Measurements from ENCODE around the gene RASGRP4.

RASGRP4 gene

GRCh38 chr19:38389101-38389925, 36.7 kb downstream of the RASGRP4 start:
- no peak for DNase-seq (ENCODE audit: low read depth in 2 of 2)

- DNase-seq (ENCODE audit: low read depth in 2 of 2), result no peak
These were observed 37.5 kb downstream of the RASGRP4 start, which contains the start of gene SPRED3 for GRCh38 chr19:38388349-38389100. SPRED3 (plus strand) TSS chr19:38388697; CDS start chr19:38390303, 1,606 bp downstream.

- peak; percentile 55 to 68 for DNase-seq (ENCODE audit: low read depth in 2 of 2)
These were observed 38.3 kb downstream of the RASGRP4 start, which contains the start of gene GGN for GRCh38 chr19:38387550-38388348. GGN (minus strand) TSS chr19:38388034; CDS start chr19:38387261, 773 bp downstream.

- DNase-seq (ENCODE audit: low read depth in 2 of 2), result no peak
These were observed 39.0 kb downstream of the RASGRP4 start for GRCh38 chr19:38386971-38387549.

GRCh38 chr19:38386300-38386970, 39.6 kb downstream of the RASGRP4 start:
- DNase-seq (ENCODE audit: low read depth in 2 of 2), result no peak

- no peak for DNase-seq (ENCODE audit: low read depth in 2 of 2)
These were observed 40.2 kb downstream of the RASGRP4 start for GRCh38 chr19:38385804-38386257.

GRCh38 chr19:38385057-38385803, 40.8 kb downstream of the RASGRP4 start:
- no peak for DNase-seq (ENCODE audit: low read depth in 2 of 2)

GRCh38 chr19:38384209-38385027, 41.6 kb downstream of the RASGRP4 start:
- no peak for DNase-seq (ENCODE audit: low read depth in 2 of 2)

- DNase-seq (ENCODE audit: low read depth in 2 of 2), result no peak
These were observed 42.3 kb downstream of the RASGRP4 start for GRCh38 chr19:38383743-38384142.

GRCh38 chr19:38383184-38383583, 42.8 kb downstream of the RASGRP4 start:
- no peak for DNase-seq (ENCODE audit: low read depth in 2 of 2)

GRCh38 chr19:38381138-38381537, 44.9 kb downstream of the RASGRP4 start:
- no peak for DNase-seq (ENCODE audit: low read depth in 2 of 2)

GRCh38 chr19:38378866-38379265, 47.2 kb downstream of the RASGRP4 start:
- DNase-seq (ENCODE audit: low read depth in 2 of 2), result no peak

- no peak for DNase-seq (ENCODE audit: low read depth in 2 of 2)
These were observed 49.0 kb downstream of the RASGRP4 start for GRCh38 chr19:38377052-38377451.

GRCh38 chr19:38376576-38376975, 49.4 kb downstream of the RASGRP4 start:
- no peak for DNase-seq (ENCODE audit: low read depth in 2 of 2)

- no peak for DNase-seq (ENCODE audit: low read depth in 2 of 2)
These were observed 50.3 kb downstream of the RASGRP4 start for GRCh38 chr19:38375748-38376147.

- DNase-seq (ENCODE audit: low read depth in 2 of 2), result no peak
These were observed 50.9 kb downstream of the RASGRP4 start for GRCh38 chr19:38375098-38375493.

GRCh38 chr19:38374332-38375097, 51.5 kb downstream of the RASGRP4 start, which contains the start of gene PSMD8:
PSMD8 (plus strand) TSS chr19:38374571; CDS start chr19:38374602, 31 bp downstream.
- peak; percentile 95 for DNase-seq (ENCODE audit: low read depth in 2 of 2)

GRCh38 chr19:38373907-38374331, 52.1 kb downstream of the RASGRP4 start:
- no peak for DNase-seq (ENCODE audit: low read depth in 2 of 2)
